ENCODE data around the gene HIVEP1.
A peak's percentile ranks its signal among the peaks of the same experiment; 100 is the strongest.

Gene HIVEP1

DNA sequence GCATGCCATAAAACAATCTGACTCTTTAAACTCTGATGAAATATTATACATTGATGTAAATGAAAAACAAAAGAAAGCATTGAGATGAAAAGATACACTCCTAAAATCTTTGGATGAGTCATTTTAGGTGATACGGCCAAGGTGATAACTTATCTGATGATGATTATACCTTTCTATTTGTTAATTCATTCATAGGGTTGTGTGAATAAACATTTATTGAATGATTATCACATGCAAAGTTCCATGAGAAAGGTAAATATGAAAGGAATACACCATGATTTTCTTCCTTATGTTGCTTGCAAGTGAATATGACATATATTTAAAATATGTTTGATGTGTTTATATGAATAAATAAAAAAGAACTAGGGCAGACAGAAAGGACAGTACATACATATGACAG is 15.4 kb upstream of the HIVEP1 start:
- DNase-seq: no peak

DNA sequence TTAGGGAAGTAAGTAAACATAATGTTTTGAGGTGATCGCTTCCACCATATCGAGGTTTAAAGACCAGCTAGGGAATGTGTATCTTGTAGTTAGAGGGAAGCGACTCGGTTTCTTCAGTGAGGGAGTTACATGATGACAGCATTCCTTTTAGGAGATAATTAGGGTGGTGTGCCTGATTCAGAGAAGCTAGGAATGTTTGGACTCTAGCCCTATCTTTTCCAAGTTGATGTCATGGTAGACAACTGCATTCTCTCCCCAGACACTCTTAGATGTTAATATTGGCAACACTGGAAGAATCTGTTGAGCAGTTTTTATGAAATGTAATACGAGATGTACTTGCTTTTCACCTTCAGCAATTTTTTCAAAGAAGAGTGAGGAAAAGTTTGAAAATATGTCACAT is 12.9 kb upstream of the HIVEP1 start:
- DNase-seq: no peak

DNA sequence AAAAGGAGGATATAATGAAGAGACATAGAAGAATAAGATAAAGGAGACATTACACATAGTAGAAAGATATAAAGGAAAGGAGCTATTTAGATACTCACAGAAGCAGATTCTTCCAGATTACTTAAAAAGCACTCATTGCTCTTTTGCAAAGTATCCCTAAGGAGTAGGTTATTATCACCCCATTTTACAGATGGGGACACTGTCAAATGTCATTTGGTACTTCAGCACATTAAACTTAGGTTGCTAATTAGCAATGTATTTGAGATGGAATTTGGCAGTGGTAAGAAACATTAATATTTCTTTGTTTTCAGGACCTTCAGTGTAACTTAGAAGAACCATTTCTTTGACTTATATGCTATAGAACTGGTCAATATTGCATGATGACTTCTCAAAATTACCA is 11.9 kb upstream of the HIVEP1 start:
- no peak for DNase-seq

DNA sequence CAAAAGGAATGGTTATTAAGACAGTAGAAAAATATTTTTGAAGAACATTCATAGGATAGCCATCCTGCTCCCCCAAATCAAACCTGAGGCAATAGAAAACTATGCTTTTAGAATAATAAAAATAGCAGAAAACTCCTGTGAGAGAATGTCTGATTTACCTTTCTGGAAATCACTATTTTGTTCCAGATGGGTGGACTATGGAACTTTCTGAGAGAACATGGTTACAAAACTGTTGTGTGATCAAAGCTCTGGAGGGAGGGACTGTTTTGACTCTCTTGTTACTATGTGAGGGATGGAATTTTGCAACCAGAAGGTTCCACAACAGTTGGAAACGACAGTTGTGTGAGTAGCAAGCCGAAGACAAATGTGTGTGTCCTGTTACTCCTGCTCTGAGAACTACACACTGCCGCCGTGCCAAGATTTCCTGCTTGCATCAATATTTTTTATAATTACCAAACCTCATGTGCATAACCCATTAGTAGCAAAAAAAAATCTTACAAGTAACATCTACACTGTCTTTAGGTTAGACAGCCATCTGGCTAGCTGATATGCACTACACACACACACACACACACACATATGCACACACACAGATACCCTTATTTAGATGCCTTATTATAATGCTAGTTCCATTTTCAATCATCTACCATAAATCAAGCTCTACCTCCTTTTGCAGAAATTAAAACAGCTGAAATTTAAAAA is 11.0 kb upstream of the HIVEP1 start:
- no peak for DNase-seq

DNA sequence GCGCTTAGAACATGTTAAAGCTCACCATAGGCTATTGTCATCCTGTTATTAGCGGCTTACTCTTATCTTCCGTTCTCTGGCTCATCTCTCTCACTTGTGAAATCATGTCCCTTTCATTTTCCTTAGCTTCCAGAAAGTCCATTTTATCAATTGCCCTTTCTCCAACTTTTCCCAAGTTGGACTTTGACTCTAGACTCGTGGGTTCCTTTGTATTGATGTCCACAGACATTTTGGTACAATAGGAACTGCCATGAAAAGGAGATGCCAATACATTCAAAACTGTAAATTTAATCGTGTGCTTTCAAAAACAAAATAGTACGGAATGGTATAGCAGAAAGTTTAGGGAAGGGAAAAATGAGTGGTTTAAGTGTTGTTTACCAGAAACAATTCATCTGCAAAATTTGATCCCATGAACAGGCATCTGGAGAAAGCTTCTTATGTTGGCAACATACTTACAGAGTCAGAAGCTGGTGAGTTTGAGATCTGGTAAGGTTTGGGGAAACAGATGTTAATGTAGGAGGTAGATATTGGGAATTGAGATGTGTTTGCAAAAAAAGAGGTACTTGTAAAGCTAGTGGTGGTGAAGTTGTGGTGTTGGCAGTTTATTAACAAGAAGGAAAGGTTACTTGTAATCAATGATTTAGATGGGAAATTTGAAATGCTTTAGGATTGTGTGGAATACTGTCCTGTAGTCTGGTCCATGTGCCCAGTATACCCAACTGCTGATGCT is 10.2 kb upstream of the HIVEP1 start:
- no peak for DNase-seq

DNA sequence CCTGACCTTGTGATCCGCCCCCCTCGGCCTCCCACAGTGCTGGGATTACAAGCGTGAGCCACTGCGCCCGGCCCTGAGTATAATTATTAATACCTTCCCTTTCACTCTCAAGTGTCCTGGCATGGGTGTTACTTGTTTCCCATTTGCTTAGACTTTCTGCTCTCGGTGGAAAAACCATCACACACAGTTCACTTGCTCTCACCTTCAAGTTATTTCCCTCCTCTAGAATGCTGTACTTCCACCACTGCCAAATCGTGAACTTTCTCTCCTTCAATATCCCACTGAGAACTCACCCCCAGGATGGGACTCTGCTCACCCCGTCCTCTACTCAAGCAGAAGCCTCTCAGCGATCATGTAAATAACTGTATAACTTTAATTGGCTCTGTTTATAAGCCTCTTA is 4.6 kb upstream of the HIVEP1 start:
- DNase-seq: no peak

DNA sequence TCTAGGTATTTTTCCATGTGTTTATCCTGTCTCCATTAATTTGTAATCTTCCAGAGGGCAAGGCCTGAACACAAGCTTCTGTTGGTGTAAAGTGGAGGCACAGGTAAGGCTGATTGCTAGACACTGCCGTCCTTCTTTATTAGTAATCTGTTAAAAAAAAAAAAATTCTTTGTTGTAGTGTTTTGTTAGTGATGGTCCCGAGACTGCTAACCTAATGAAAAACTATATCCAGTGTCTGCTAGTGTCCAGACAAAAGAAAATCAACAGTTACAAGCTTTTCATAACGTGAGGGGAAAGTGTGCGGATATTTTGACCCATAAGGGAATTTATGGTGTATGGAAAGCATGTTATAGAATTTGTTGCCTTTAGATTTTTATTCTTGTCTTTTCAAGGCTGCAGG is 4.2 kb upstream of the HIVEP1 start:
- DNase-seq: no peak

DNA sequence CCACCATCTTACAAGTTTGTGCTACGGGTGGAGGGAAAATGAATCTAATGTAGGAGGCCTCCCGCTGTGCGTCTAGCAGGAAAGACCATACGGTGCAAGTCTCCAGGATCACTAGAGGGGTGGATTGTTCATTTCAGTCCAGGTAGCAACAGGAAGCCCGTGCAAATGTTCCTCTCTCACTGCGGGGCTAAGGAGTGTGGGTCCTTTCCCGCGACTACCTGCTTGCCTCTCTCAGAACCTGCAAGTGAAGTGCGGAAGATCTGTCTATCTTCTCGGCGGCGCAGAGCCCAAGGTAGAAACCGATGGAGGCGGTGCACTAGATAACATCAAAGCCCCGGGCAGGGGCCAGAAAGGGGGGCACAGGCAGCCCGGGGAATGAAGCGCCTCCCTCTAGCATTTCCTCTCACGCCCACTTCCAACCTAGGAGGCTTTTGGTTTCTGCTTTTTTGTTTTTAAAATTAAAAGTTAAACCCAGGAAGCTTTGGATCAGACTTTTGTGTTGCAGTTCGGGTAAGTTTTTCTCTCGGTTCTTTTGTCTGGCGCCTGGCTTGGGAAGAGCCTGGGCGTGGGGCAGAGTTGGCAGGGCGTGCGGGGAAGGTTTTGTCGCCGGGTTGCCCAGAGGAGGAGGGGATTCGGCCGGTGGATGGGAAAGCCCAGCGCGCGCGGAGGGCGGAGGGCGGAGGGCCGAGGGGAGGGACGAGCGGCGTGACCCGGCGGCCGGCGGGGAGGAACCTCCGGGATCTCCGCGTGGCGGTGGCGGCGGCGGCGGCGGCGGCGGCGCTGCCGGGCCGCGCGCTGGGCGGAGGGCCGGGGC is 3.5 kb upstream of the HIVEP1 start:
- DNase-seq: peak; percentile 76 to 81

DNA sequence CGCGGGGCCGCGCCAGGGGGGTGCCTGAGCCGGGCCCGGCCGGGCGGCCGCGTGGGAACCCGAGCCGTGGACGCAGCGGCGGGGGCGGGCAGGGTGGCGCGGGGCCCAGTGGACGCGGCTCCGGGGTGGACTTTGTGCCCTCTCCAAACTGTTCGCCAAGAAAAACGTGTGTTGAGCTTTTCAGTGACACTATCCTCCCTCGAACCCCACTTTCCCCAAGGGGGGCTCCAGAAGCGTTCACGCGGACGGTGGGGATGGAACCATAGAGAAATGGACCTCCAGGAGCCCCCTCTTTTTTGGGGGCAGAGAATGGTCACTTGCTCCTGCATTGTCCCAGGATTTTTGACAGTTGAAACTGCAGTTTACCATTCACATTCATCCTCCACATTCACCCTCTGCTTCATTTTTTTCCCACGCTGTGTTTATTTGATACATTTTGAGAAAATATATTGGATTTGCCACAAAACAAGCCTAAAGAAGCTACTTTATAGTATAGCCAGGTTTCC is 2.9 kb upstream of the HIVEP1 start:
- no peak for DNase-seq

DNA sequence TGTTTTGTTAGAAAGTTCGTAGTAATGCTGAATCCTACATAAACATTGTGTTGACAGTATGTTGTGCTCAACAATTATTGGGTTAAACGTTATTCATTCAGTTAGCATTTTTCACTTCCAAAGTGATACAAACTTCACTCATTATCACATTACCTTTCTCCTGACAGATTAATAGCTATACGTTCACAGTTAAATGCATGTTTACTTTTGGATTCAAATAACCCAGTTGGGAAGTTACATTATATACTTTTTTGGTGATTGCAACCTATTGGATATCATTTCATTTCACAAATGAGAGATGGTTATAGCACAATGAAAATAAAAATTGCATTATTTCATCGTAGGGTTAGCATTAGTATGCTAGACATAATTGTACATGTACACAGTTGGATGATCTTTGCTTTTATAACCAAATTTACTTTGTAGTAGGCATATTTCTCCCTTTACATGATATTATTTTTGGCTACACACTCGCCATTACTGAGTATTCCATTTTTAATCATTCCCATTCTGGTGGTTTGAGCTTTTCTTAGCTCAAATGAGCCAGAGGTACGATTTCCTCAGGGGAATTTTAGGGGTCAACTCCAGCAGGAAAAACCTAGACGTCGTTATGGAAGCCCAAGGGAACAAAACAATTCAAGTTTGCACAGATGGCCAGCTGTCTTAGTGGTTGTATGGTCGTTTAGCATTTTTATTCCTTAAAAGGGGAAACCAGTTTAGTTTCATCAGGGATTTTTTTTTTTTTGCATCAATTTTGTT is 2.1 kb upstream of the HIVEP1 start:
- DNase-seq: no peak

DNA sequence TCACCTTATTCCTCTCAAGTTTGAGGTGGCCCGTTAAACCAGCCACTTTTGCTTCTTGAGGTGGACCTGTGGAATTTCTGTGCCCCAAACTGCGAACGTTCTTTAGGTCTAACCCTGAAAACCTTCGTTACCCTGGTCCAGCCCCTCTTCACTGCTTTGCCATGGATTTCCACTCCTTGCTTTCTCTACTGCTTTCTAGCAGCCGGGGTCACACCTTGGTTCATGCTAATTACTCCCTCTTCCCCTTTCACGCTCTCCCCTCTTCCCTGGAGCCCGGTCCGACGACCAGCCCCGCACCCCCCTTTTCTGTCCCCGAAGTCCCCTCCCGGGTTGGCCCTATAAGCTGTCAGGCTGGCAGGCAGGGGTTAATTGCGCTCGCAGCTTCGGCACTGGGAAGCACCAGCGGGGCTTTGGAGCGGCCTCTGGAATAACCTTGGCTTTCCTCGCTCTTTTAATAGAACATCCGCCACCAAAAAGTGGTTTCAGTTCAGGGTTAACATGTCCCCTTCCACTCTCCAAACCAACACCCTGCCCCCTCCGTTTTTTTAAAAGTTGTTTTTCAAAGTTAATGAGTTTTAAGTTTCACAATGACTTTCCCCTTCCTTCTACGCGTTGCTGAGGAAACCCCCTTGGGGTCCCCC is 1.4 kb upstream of the HIVEP1 start:
- peak; percentile 45 to 61 for DNase-seq

DNA sequence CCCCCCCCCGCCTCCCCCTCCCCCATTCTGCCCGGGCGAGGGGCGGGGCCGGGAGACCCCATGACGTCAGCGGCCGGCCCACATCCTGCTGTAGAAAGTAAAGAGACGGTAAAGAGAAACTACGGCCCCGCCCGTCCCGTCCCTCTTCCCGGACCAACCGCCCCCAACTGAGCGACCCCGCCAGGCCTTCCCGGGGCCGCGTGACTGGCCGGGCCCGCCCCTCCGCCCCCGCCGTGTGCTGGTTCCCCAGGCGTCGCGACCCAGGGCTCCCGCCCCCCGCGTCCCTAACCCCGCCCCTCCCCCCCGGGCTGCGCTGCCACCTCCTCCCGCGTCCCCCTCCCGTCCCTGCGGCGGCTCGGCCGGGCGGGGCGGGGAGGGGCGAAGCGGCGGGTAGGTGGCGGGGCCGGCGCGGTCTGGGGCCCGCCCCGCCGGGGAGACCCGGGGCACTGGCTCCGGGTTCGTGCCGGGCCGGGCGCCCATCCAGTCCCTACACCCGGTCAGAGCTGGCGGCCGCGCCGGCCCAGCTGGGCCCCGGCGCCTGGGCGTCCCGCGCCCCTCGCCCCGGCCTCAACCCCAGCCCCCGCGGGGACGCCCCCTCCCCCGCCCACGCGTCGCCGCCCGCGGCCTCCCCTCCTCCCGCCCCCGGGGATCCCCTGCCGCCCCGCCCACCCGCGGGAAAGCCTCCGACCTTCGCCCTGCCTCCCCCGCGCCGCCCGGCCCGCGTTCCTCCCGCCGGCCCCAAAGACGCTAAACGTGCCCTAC is 655 bp upstream of the HIVEP1 start:
- peak; percentile 96 to 97 for DNase-seq

DNA sequence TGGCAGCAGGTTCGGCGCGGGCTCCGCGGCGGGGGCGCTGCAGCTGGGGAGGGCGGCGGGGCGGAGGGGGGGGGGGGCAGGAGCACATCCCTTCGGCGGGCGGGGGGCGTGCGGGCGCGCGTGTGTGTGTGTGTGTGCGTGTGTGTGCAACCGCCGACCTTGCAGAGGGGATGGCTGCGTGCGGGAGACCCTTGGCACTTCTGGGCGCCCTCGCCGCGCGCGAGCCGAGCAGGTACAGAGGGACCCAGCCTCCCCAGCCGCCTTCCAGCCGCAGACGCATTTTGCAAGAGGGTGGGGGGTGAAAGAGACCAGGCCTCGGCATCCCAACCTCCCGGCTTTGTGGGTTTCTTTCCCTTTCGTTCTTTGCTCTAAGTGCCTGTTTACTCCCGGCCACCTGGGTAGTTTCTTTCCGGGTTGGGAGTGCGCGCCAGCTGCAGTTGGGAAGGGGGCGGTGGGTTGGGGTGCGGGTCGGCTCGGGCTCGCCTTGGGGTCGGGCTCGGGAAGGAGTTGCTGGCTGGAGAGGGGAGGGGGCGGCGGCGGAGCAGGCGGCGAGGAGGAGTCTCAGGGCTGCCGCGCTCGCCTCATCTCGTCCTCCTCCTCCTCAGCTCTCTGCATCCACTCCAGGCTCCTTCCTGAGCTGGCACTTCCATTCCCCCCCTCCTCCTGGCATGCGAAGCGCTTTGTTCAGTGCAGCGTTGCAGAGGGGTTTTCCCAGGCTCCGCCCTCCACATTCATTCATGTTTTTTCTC is 620 bp downstream of the HIVEP1 start:
- peak; percentile 80 to 86 for DNase-seq

DNA sequence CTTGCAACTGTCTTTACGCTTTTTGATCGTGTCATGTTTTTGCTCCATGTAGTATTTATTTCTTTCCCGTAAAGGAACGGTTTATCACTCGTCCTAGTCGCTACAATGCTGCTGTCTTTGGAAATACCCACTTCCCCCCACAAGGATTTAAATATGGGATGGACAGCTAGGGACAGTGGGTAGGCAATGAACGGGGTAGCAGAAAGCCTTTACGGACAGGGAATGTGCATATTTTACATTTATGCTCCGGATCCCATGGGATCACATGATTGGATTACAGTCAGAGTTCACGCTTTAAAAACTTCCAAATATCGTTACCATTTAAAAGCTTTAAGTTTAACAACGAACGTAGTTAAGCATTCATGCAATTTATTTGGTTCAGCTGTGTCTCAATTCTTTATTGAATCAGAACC is 1.2 kb downstream of the HIVEP1 start:
- DNase-seq: no peak

DNA sequence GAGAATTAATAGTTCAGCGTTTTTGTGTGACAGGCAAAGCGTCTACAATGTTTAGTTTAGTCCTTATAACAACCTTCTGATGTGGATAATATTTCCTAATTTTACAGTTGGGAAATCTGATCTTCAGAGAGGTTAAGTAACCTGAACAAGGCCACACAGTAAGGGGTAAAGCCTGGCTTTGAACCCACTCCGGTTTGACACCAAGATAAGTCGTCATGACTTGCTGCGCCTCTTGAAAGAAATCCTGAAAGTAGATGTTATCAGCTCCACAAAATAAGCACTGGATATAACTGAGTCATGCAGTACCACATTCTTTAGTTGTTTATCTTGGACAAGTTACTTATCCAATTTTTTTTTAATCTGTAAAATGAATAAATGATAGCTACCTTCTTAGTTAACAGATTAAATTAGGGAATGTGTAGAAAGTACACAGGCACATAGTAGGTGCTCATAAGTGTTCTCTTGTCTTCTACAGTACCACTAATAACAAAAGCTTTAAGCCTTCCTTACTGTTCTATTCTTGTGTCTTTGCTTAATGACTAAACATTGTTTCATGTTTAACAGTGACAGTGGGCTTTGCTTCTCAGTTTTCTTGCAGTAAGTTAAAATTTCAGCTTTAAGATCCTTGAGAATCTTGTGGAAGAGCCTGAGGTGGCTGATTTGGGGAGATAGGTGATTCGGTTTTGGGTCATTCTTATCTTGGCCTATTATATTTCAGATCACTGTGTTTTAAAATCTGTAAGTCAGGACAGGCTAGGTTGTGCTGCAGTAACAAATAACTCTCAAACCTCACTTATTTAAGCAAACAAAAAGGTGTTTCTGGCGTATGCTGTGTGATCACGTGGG is 2.1 kb downstream of the HIVEP1 start:
- no peak for DNase-seq

DNA sequence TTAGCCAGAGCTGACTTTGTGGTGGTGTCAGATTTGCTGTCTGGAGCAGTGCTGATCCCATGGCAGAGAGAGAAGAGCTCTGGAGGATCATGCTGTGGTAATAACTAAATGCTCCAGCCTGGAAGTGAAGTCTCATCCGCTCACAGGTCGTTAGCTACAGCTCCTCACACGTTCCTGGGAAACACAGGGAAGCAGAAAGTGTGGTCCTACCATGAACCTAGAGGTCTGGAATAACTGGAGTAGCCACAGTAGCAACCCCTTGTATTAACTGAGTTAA is 2.7 kb downstream of the HIVEP1 start:
- DNase-seq: no peak

DNA sequence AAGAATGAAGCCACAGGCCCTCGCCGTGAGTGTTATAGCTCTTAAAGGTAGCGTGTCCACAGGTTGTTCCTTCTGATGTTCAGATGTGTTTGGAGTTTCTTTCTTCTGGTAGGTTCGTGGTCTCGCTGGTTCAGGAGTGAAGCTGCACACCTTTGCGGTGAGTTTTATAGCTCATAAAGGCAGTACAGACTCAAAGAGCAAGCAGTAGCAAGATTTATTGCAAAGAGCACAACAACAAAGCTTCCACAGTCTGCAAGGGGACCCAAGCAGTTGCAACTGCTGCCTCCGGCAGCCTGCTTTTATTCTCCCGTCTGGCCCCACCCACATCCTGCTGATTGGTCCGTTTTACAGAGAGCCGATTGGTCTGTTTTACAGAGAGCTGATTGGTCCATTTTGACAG is 5.2 kb downstream of the HIVEP1 start:
- no peak for DNase-seq

DNA sequence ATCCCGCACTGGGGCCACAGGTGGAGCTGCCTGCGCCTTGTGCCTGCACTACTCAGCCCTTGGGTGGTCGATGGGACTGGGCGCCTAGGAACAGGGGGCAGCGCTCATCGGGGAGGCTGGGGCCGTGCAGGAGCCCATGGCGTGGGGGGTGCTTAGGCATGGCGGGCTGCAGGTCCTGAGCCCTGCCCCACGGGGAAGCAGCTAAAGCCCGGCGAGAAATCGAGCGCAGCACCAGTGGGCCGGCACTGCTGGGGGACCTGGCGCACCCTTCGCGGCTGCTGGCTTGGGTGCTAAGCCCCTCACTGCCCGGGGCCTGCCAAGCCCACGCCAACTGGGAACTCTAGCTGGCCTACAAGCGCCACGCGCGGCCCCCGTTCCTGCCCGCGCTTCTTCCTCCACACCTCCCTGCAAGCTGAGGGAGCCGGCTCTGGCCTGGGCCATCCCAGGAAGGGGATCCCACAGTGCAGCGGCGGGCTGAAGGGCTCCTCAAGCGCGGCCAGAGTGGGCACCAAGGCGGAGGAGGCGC is 5.8 kb downstream of the HIVEP1 start:
- DNase-seq: no peak

DNA sequence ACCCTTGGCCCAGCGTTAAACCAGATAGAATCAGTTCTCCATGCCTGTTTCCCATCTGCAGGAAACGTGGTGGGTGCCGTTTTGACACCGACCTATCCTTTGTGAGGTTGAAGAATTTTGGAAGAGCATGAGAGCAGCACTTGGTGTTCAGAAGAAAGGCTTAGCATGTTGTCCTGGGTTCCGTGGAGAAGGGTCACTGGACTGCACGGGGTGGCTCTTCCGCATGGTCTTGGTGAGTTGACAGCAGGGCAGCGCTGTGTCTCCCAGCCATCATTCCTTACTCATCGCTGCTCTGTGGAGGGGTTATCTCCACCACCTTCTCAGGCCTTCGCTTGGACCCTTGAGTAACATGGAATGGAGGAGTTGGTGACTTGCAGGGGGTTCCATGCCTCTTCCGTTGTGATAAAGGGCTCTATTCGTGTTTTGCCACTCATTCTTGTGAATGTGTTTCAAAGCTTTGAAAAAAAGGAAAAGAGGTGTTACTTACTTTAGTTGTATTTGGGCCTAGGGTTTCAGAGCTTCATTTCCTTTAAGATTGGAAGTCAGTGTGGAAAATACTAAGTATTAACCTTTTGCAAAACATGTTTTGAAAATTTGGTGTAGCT is 8.2 kb downstream of the HIVEP1 start:
- no peak for DNase-seq

Data from activated CD4-positive, alpha-beta T cell treated with anti-CD3 and anti-CD28 coated beads, Interleukin-2, amount 50 U/mL, for 48 hours (primary cell).